PC-9 (cell line): Measurements from ENCODE around the gene PPP2R5A. TPM values are rescaled to one million over a fixed set of nuclear protein-coding genes. Genes with fewer than 3 reads are reported as not detected.

Experiments
- BruUV-seq: library from RNA; stranded (reverse); fragments of 400-500 nt; replicated peaks from 2 replicates; lab custom pipeline; 2021; lab: Mats Ljungman, UMichigan
- CTCF ChIA-PET: fragments of 300-600 bp; sonication (Branson Sonifier 250); formaldehyde crosslinking; loops from one replicate; lab custom pipeline; 2022; ENCODE audit warnings: antibody characterized with exemption; lab: Charles Lee
- POLR2A ChIA-PET: fragments of 300-600 bp; sonication (Branson Sonifier 250); formaldehyde crosslinking; loops from one replicate; lab custom pipeline; 2022; ENCODE audit warnings: antibody characterized with exemption; ENCODE audit not compliant: unreplicated experiment; lab: Charles Lee
- DNase-seq, 2 experiments: peaks; one replicate each; pipeline versions ENCODE4 v3.0.0 to v3.0.0-alpha.2; 2015 to 2022; ENCODE audit warnings: mixed read lengths in 1 of 2
- H2AFZ ChIP-seq: fragments of 200-600 bp; sonication (generic); 2 replicates; pipeline ENCODE4 v1.8.1; 2017; ENCODE audit warnings: antibody characterized with exemption
- H3F3A ChIP-seq: fragments of 200-600 bp; sonication (generic); 2 replicates; pipeline ENCODE4 v1.8.1; 2017; ENCODE audit warnings: antibody characterized with exemption, mild to moderate bottlenecking, low read depth; ENCODE audit not compliant: insufficient read depth
- H3K27ac ChIP-seq: fragments of 200-600 bp; sonication (generic); 2 replicates; pipeline ENCODE4 v1.6.1; 2016; ENCODE audit warnings: mixed run types
- H3K27me3 ChIP-seq: fragments of 200-600 bp; sonication (generic); 2 replicates; pipeline ENCODE4 v1.6.1; 2016; ENCODE audit warnings: low read depth, mixed run types; ENCODE audit not compliant: insufficient read depth
- H3K36me3 ChIP-seq: fragments of 200-600 bp; sonication (generic); 2 replicates; pipeline ENCODE4 v1.6.1; 2016; ENCODE audit warnings: low read depth, mixed run types
- H3K4me1 ChIP-seq: fragments of 200-600 bp; sonication (generic); replicated peaks from 2 replicates; pipeline ENCODE4 v1.6.1; 2016; ENCODE audit warnings: mixed run types; ENCODE audit not compliant: insufficient read depth
- H3K4me2 ChIP-seq: fragments of 200-600 bp; sonication (generic); 2 replicates; pipeline ENCODE4 v1.6.1; 2017; ENCODE audit warnings: mixed run types
- H3K4me3 ChIP-seq: fragments of 200-600 bp; sonication (generic); 2 replicates; pipeline ENCODE4 v1.6.1; 2016; ENCODE audit warnings: mixed run types
- H3K79me2 ChIP-seq: fragments of 200-600 bp; sonication (generic); 2 replicates; pipeline ENCODE4 v1.6.1; 2017; ENCODE audit warnings: low read depth, mixed run types
- H3K9me2 ChIP-seq: fragments of 200-600 bp; sonication (generic); 2 replicates; pipeline ENCODE4 v1.8.1; 2017; ENCODE audit warnings: mild to moderate bottlenecking; ENCODE audit not compliant: insufficient read depth
- H3K9me3 ChIP-seq: fragments of 200-600 bp; sonication (generic); 2 replicates; pipeline ENCODE4 v1.8.1; 2016; ENCODE audit warnings: low read depth; ENCODE audit not compliant: insufficient read depth
- H4K20me1 ChIP-seq: fragments of 200-600 bp; sonication (generic); 2 replicates; pipeline ENCODE4 v1.8.1; 2017; ENCODE audit not compliant: insufficient read depth
- EZH2 ChIP-seq: fragments of 200-600 bp; sonication (generic); IDR thresholded peaks from 2 replicates; pipeline ENCODE4 v1.8.0; 2017; ENCODE audit warnings: antibody characterized with exemption, low read depth
- intact Hi-C: fragments of 100-400 bp; cut with micrococcal nuclease; formaldehyde crosslinking; loops from one replicate; pipeline ENCODE4 v1.10.0; 2022; ENCODE audit not compliant: unreplicated experiment
- total RNA-seq: library from RNA; stranded (reverse); gene quantifications from 2 replicates; pipeline ENCODE4 v1.2.3, GENCODE V29; 2021
- TF ChIP-seq, protein P1 (sequence below): fragments of 200-600 bp; sonication (generic); conservative IDR thresholded peaks from 2 replicates; pipeline ENCODE4 v1.6.1; 2017; ENCODE audit warnings: mixed run types, antibody characterized with exemption, mild to moderate bottlenecking, moderate library complexity

PPP2R5A gene
- total RNA-seq, 1 experiment from 2014 or later = 26.7 TPM

DNA sequence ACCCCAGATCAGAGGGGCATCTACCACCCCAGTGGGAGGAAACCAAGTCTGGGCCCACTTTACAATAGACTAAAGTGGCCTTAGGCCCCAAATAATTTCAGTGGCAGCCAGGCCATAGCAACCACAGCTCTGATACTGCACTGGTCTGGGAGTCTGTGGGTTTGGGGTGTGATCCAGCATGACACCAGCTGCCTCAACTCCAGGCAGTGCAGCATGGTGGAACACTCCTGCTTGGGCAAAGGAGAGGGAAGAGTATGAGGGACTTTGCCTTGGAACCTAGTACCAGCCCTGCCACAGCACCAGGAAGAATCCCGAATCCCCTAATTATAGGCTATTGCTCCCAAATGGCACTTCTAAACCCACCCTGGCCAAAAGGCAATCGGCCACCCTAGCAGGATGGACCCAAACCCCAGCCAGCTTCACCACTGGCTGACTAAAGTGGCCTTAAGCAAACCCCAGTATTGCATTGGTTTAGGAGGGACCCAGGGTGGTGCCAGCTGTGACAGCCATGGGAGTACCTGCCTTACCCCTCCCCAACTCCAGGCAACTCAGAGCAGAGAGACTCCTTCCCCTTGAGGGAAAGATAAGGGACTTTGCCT, 82.4 kb downstream of the PPP2R5A start:
- intact Hi-C loops = loop anchor here (1.0 to 5.0 kb wide), 4 partner anchors 90 to 687 kb away; no protein-coding TSS in a partner anchor
- Histone ChIP-seq H3K79me2 (no peaks in the 10 kb centered on the region), H3K27me3 (no peaks in the 10 kb centered on the region), H3K4me1 (no peaks in the 10 kb centered on the region), H3K4me3 (no peak overlapping the region), H3K27ac (no peak overlapping the region), H3K9me2 (no peaks in the 10 kb centered on the region), H3K9me3 (no peaks in the 10 kb centered on the region), H2AFZ (no peak overlapping the region), H4K20me1 (no peaks in the 10 kb centered on the region), H3F3A (peaks cover 10% of the 10 kb centered on the region; the same call in 1 of the 2 replicates), H3K36me3 (no peaks in the 10 kb centered on the region; the same call in 1 of the 2 replicates), H3K4me2 (no peak overlapping the region)
- ChIA-PET POLR2A (no interaction called here), CTCF (interaction anchor here (0.7 to 2.1 kb wide), 3 partner anchors 88 to 297 kb away, joined by 3 to 14 read pairs (median 3); no protein-coding TSS in a partner anchor)
- no peak for TF ChIP-seq EZH2
- TF ChIP-seq, protein P1, sequence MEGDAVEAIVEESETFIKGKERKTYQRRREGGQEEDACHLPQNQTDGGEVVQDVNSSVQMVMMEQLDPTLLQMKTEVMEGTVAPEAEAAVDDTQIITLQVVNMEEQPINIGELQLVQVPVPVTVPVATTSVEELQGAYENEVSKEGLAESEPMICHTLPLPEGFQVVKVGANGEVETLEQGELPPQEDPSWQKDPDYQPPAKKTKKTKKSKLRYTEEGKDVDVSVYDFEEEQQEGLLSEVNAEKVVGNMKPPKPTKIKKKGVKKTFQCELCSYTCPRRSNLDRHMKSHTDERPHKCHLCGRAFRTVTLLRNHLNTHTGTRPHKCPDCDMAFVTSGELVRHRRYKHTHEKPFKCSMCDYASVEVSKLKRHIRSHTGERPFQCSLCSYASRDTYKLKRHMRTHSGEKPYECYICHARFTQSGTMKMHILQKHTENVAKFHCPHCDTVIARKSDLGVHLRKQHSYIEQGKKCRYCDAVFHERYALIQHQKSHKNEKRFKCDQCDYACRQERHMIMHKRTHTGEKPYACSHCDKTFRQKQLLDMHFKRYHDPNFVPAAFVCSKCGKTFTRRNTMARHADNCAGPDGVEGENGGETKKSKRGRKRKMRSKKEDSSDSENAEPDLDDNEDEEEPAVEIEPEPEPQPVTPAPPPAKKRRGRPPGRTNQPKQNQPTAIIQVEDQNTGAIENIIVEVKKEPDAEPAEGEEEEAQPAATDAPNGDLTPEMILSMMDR = no peak
- BruUV-seq = no TSS peak
- DNase-seq = no peak

DNA sequence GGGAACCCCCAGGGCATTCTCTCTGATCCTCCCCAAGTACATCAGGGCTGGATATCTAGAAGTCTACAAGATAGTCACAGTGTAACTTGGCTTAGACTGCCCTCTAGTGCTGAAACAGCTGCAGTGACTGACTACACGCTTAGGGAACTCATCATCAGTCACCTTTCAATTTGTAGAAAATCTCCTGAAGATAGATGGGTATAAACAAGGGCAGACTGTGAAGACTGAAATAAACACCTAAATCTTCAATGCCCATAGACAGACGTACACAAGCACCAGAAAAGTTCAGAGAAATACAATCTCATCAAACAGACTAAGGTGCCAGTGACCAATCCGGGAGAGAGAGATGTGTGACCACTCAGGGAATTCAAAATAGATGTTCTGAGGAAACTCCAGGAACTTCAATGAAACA, 82.9 kb downstream of the PPP2R5A start:
- Histone ChIP-seq H3F3A (peaks cover 10% of the 10 kb centered on the region; the same call in 1 of the 2 replicates), H3K27ac (no peak overlapping the region), H2AFZ (no peak overlapping the region), H4K20me1 (no peaks in the 10 kb centered on the region), H3K4me2 (no peak overlapping the region), H3K36me3 (no peaks in the 10 kb centered on the region; the same call in 1 of the 2 replicates), H3K79me2 (no peaks in the 10 kb centered on the region), H3K4me3 (no peak overlapping the region), H3K27me3 (no peaks in the 10 kb centered on the region), H3K9me3 (0 out of 2 replicates have a peak, but pooled peaks cover 3% of the 10 kb centered on the region), H3K9me2 (no peaks in the 10 kb centered on the region), H3K4me1 (no peaks in the 10 kb centered on the region)
- ChIA-PET CTCF (interaction anchor here (0.6 to 2.1 kb wide), 3 partner anchors 88 to 620 kb away, joined by 3 to 14 read pairs (median 6); no protein-coding TSS in a partner anchor), POLR2A (no interaction called here)
- no TSS peak for BruUV-seq
- peak; percentile 41 to 67 for DNase-seq
- no peak for TF ChIP-seq EZH2
- TF ChIP-seq, protein P1 = peak; percentile 87
- intact Hi-C loops = loop anchor here (1.0 to 5.0 kb wide), 4 partner anchors 89 to 687 kb away; no protein-coding TSS in a partner anchor

DNA sequence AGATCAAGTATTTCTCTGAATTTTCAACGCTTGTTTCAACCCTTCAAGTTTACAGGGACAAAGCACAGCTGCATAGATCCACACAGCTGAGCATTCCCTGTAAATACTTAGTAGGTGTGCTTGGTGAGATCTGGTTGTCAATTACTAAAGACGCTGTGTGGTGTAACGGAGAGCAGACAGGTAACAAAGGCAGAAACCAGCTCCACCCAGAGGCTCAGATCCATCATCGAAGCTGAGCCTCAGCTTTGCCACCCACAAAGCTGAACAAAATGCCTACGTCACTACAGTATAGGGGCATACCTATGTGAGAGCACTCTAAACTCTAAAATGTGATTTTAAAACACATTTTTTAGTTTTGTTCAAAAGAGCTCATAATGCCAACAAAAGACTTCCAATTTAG, 90.8 kb downstream of the PPP2R5A start:
- no peaks in the 10 kb centered on the region for H3K9me2 ChIP-seq
- H3K79me2 ChIP-seq = no peaks in the 10 kb centered on the region
- no peak overlapping the region for H2AFZ ChIP-seq
- no peak overlapping the region for H3K4me3 ChIP-seq
- BruUV-seq = no TSS peak
- H3K36me3 ChIP-seq = no peaks in the 10 kb centered on the region; the same call in 1 of the 2 replicates
- DNase-seq = no peak
- no peak overlapping the region for H3K4me2 ChIP-seq
- ChIA-PET CTCF (interaction anchor here (1.5 kb wide), 1 partner anchor 80 kb away, joined by 5 read pairs; no protein-coding TSS in a partner anchor), POLR2A (no interaction called here)
- no peaks in the 10 kb centered on the region; the same call in 1 of the 2 replicates for H3F3A ChIP-seq
- no peaks in the 10 kb centered on the region for H4K20me1 ChIP-seq
- no peak overlapping the region for H3K27ac ChIP-seq
- TF ChIP-seq EZH2 = no peak
- TF ChIP-seq, protein P1 = no peak
- no peaks in the 10 kb centered on the region for H3K27me3 ChIP-seq
- H3K9me3 ChIP-seq = 0 out of 2 replicates have a peak, but pooled peaks cover 5% of the 10 kb centered on the region
- no peaks in the 10 kb centered on the region for H3K4me1 ChIP-seq
- intact Hi-C loops = no loop called here
